Calu3 (cell line): ENCODE results near the gene ANAPC13. TPM values are rescaled to one million over a fixed set of nuclear protein-coding genes. Genes with fewer than 3 reads are reported as not detected.

Experiments used
- BruUV-seq: library from RNA; stranded (reverse); fragments of 400-500 nt; replicated peaks from 2 replicates; lab custom pipeline; 2021; lab: Mats Ljungman, UMichigan
- CTCF ChIA-PET: fragments of 300-600 bp; sonication (Branson Sonifier 250); formaldehyde crosslinking; loops from one replicate; lab custom pipeline; 2022; ENCODE audit warnings: antibody characterized with exemption; lab: Charles Lee
- DNase-seq: peaks from one replicate; pipeline ENCODE4 v3.0.0; 2022
- H3K27ac Mint-ChIP-seq: one replicate; pipeline ENCODE4 v1.8.0; 2022; ENCODE audit warnings: mixed read lengths; ENCODE audit not compliant: unreplicated experiment
- H3K27me3 Mint-ChIP-seq: one replicate; pipeline ENCODE4 v1.8.0; 2022; ENCODE audit warnings: mixed read lengths; ENCODE audit not compliant: unreplicated experiment
- H3K36me3 Mint-ChIP-seq: one replicate; pipeline ENCODE4 v1.8.0; 2022; ENCODE audit warnings: mild to moderate bottlenecking, moderate library complexity, mixed read lengths; ENCODE audit not compliant: insufficient read depth, unreplicated experiment
- H3K4me1 Mint-ChIP-seq: one replicate; pipeline ENCODE4 v1.8.0; 2022; ENCODE audit warnings: mild to moderate bottlenecking, low read depth, mixed read lengths; ENCODE audit not compliant: unreplicated experiment
- H3K4me3 Mint-ChIP-seq: one replicate; pipeline ENCODE4 v1.8.0; 2022; ENCODE audit warnings: mild to moderate bottlenecking, low read depth, moderate library complexity, mixed read lengths; ENCODE audit not compliant: unreplicated experiment
- H3K9me3 Mint-ChIP-seq: one replicate; pipeline ENCODE4 v1.8.0; 2022; ENCODE audit warnings: low read depth, mixed read lengths; ENCODE audit not compliant: unreplicated experiment
- intact Hi-C: fragments of 100-400 bp; cut with micrococcal nuclease; formaldehyde crosslinking; loops from one replicate; pipeline ENCODE4 v1.10.0; 2022; ENCODE audit not compliant: unreplicated experiment
- total RNA-seq: library from RNA; stranded (reverse); gene quantifications from 2 replicates; pipeline ENCODE4 v1.2.3, GENCODE V29; 2022
- TF ChIP-seq, protein P1 (sequence below): fragments of 200-600 bp; IDR thresholded peaks from one replicate; pipeline ENCODE4 v1.8.0; 2022; ENCODE audit warnings: antibody characterized with exemption; ENCODE audit not compliant: unreplicated experiment

The ANAPC13 gene
- total RNA-seq, 1 experiment from 2014 or later: 49.2 TPM

DNA sequence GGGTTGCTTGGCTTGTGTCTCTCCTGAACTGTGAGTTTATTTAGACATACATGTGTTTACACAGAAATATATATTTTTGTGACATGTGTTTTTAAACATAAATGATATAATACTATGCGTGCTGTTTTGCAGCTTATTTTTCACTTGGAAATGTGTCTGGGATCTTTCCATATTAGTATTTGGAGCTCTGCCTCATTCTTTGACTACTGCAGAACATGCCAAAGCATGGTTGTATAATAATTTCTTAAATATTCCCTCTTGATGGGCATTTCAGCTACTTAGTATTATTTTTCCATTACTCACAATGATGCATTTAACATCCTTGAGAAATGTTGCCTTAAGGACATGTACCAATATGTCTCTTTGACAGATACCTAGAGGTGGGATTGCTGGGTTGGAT is 19.5 kb downstream of the ANAPC13 start:
- Mint-ChIP-seq H3K27ac (no peak overlapping the region), H3K9me3 (no peaks in the 10 kb centered on the region), H3K36me3 (no peaks in the 10 kb centered on the region), H3K27me3 (no peaks in the 10 kb centered on the region), H3K4me3 (no peak overlapping the region), H3K4me1 (peaks cover 12% of the 10 kb centered on the region)
- TF ChIP-seq, protein P1, sequence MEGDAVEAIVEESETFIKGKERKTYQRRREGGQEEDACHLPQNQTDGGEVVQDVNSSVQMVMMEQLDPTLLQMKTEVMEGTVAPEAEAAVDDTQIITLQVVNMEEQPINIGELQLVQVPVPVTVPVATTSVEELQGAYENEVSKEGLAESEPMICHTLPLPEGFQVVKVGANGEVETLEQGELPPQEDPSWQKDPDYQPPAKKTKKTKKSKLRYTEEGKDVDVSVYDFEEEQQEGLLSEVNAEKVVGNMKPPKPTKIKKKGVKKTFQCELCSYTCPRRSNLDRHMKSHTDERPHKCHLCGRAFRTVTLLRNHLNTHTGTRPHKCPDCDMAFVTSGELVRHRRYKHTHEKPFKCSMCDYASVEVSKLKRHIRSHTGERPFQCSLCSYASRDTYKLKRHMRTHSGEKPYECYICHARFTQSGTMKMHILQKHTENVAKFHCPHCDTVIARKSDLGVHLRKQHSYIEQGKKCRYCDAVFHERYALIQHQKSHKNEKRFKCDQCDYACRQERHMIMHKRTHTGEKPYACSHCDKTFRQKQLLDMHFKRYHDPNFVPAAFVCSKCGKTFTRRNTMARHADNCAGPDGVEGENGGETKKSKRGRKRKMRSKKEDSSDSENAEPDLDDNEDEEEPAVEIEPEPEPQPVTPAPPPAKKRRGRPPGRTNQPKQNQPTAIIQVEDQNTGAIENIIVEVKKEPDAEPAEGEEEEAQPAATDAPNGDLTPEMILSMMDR: no peak
- no TSS peak for BruUV-seq
- intact Hi-C loops: no loop called here
- CTCF ChIA-PET: no interaction called here
- DNase-seq: no peak

DNA sequence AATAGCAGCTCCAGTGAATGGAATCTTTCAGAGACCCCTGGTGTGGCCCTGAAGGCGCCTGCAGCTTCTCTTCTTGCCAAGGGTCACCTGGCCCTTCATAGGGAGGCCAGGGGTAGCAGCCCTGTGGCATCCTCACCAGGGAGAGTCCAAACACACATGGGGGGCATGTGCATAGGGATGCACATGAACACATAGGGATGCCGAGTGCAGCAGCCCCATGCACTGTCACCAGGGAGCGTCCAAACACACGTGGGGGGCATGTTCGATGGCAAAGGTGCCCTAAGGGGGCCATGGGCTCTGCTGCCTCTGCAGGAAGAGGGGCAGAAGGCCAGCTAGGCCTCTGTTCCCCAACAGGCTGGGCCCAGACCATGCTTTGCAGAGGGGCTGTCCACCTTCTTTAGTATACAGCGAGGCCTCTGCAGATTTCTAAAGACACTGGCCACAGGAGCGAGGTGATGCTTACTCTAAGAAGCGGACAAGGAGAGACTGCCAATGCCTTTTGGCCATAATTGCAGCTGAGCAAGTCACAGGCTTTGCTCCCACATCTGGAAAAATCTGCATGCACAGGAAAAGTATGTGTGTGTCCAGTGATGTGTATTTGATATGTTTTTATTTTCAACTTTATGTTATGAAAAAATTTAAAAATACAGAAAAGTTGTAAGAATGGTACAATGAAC is 21.0 kb downstream of the ANAPC13 start:
- TF ChIP-seq, protein P1: no peak
- H3K9me3 Mint-ChIP-seq: no peaks in the 10 kb centered on the region
- CTCF ChIA-PET: interaction anchor here (0.6 kb wide), 1 partner anchor 147 kb away, joined by 3 read pairs; no protein-coding TSS in a partner anchor
- no TSS peak for BruUV-seq
- H3K27ac Mint-ChIP-seq: no peak overlapping the region
- H3K36me3 Mint-ChIP-seq: no peaks in the 10 kb centered on the region
- no peak for DNase-seq
- H3K27me3 Mint-ChIP-seq: no peaks in the 10 kb centered on the region
- intact Hi-C loops: no loop called here
- no peaks in the 10 kb centered on the region for H3K4me1 Mint-ChIP-seq
- no peak overlapping the region for H3K4me3 Mint-ChIP-seq

DNA sequence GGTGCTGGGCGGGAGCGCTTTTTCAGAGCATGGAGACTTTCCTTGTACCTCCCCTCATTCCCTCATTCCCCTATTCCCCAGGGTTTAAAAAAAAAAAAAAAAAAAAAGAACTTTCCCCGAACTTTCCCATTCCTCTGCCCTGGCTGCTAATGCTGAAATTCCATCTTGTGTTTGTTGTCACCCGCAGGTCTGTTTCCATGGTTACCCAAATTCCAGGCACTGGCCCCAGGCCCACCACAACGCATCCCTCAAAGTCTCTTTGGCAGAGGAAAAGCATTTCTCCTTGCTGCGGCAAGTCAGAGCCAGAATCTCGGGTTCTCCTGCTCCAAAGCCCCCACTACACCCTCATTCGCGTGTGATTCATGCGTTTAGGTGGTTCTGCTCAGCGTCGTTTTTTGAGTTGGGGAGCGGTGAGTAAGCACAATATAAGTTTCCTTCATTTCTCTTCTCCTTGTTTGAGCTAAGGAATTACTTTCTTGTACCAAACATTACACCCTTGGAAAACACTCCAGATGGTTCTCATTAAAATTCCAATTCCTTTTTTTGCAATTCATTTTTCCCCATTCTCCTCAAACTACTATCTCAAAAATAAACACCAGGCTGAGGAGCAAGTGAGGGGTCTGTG is 21.6 kb downstream of the ANAPC13 start:
- intact Hi-C loops: no loop called here
- Mint-ChIP-seq H3K36me3 (no peaks in the 10 kb centered on the region), H3K27me3 (no peaks in the 10 kb centered on the region), H3K9me3 (no peaks in the 10 kb centered on the region), H3K4me1 (no peaks in the 10 kb centered on the region), H3K4me3 (no peak overlapping the region), H3K27ac (no peak overlapping the region)
- TF ChIP-seq, protein P1: no peak
- BruUV-seq: no TSS peak
- DNase-seq: no peak
- CTCF ChIA-PET: interaction anchor here (0.6 kb wide), 1 partner anchor 147 kb away, joined by 3 read pairs; no protein-coding TSS in a partner anchor

DNA sequence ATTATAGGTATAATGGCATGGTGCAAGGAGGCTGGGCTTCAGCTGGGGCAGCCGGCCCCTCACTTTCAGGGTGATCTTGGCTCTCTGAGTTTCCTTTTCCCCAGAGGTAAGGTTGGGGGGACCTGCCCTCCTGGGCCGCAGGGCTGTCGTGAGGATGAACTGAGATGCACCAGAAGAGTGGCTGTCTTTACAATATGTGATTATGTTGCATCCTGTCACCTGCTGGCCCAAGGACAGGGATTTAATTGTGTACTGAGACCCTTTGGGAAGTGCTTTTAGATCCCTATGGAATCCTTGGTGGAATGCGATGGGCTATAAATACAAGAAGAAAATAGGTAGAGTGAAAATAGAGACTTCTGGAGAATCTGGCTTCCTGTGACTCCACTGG is 22.1 kb downstream of the ANAPC13 start:
- Mint-ChIP-seq H3K4me1 (no peaks in the 10 kb centered on the region), H3K27ac (no peak overlapping the region), H3K4me3 (no peak overlapping the region), H3K36me3 (no peaks in the 10 kb centered on the region), H3K9me3 (no peaks in the 10 kb centered on the region), H3K27me3 (no peaks in the 10 kb centered on the region)
- TF ChIP-seq, protein P1: no peak
- DNase-seq: no peak
- BruUV-seq: no TSS peak
- intact Hi-C loops: no loop called here
- CTCF ChIA-PET: no interaction called here
